ENCODE data around the gene LRRC55.

DNA sequence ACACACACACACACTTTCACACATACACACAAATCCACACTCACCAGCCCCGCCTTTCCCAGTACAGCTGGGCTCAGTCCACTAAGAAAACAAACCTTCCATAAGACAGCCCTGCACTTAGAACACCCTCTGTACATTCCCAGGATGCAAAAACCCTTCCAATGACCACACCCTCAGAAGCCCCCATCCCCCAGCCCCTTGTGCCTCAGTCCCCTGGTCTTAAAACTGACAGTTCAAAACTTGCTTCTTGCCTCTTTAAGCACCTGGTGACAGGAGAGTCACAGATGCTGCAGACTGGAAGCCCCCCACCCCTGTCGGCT is 32.3 kb downstream of the LRRC55 start:
- TF ChIP-seq POLR2AphosphoS5 (IDR thresholded peaks at IDR 0.05; ENCODE audit: low read depth, low read length) (no peak), RFX5 (IDR thresholded peaks at IDR 0.05; ENCODE audit: low read length) (no peak), EP300 (IDR thresholded peaks at IDR 0.05; ENCODE audit: borderline replicate concordance in 1 of 2, low read depth in 1 of 2, low read length in 1 of 2) (no peak), YY1 (IDR thresholded peaks at IDR 0.05; ENCODE audit: low read depth) (no peak)
- TF ChIP-seq, protein P1, sequence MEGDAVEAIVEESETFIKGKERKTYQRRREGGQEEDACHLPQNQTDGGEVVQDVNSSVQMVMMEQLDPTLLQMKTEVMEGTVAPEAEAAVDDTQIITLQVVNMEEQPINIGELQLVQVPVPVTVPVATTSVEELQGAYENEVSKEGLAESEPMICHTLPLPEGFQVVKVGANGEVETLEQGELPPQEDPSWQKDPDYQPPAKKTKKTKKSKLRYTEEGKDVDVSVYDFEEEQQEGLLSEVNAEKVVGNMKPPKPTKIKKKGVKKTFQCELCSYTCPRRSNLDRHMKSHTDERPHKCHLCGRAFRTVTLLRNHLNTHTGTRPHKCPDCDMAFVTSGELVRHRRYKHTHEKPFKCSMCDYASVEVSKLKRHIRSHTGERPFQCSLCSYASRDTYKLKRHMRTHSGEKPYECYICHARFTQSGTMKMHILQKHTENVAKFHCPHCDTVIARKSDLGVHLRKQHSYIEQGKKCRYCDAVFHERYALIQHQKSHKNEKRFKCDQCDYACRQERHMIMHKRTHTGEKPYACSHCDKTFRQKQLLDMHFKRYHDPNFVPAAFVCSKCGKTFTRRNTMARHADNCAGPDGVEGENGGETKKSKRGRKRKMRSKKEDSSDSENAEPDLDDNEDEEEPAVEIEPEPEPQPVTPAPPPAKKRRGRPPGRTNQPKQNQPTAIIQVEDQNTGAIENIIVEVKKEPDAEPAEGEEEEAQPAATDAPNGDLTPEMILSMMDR (IDR thresholded peaks at IDR 0.05), result no peak
- TF ChIP-seq, protein P2, sequence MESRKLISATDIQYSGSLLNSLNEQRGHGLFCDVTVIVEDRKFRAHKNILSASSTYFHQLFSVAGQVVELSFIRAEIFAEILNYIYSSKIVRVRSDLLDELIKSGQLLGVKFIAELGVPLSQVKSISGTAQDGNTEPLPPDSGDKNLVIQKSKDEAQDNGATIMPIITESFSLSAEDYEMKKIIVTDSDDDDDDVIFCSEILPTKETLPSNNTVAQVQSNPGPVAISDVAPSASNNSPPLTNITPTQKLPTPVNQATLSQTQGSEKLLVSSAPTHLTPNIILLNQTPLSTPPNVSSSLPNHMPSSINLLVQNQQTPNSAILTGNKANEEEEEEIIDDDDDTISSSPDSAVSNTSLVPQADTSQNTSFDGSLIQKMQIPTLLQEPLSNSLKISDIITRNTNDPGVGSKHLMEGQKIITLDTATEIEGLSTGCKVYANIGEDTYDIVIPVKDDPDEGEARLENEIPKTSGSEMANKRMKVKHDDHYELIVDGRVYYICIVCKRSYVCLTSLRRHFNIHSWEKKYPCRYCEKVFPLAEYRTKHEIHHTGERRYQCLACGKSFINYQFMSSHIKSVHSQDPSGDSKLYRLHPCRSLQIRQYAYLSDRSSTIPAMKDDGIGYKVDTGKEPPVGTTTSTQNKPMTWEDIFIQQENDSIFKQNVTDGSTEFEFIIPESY (IDR thresholded peaks at IDR 0.05; ENCODE audit: borderline replicate concordance, low read depth), result no peak

All from SK-N-SH (cell line).